Uterus (tissue), 4 donors: ENCODE measurements around the gene TOGARAM2. TPM values are rescaled to one million over a fixed set of nuclear protein-coding genes. Genes with fewer than 3 reads are reported as not detected.

Source experiments
- DNase-seq, 2 donors: peaks; one replicate each; pipeline ENCODE4 v3.0.0-alpha.2; 2019 to 2020
- H3K27ac ChIP-seq, 2 donors: fragments of 200-600 bp; sonication (generic); 1 replicate in 1 of 2; 2 replicates in 1 of 2; pipeline ENCODE4 v1.5.1; 2016 to 2018
- H3K27me3 ChIP-seq, 2 donors: fragments of 200-600 bp; sonication (generic); one replicate each; pipeline ENCODE4 v1.5.1; 2018 to 2019; ENCODE audit warnings: control low read depth in 1 of 2
- H3K36me3 ChIP-seq, 2 donors: fragments of 200-600 bp; sonication (generic); one replicate each; pipeline ENCODE4 v1.5.1; 2019; ENCODE audit warnings: control low read depth in 1 of 2
- H3K4me1 ChIP-seq, 2 donors: fragments of 200-600 bp; sonication (generic); one replicate each; pipeline ENCODE4 v1.5.1; 2018 to 2019; ENCODE audit warnings: control low read depth in 1 of 2
- H3K4me3 ChIP-seq, 2 donors: fragments of 200-600 bp; sonication (generic); 1 replicate in 1 of 2; 2 replicates in 1 of 2; pipeline ENCODE4 v1.5.1; 2018 to 2019; ENCODE audit warnings: mild to moderate bottlenecking in 1 of 2
- H3K9me3 ChIP-seq, 2 donors: fragments of 200-600 bp; sonication (generic); one replicate each; pipeline ENCODE4 v1.5.1; 2019; ENCODE audit warnings: control low read depth in 1 of 2
- CTCF ChIP-seq, 4 experiments: fragments of 200-600 bp in 2 of 4; fragments of 450-650 bp in 2 of 4; sonication (generic) in 2 of 4; IDR thresholded peaks; one replicate each; pipeline ENCODE4 v1.5.1; 2016 to 2019; ENCODE audit warnings: antibody characterized with exemption in 4 of 4, mild to moderate bottlenecking in 2 of 4, moderate library complexity in 1 of 4
- POLR2A ChIP-seq, 2 donors: fragments of 450-650 bp; IDR thresholded peaks; one replicate each; pipeline ENCODE4 v1.6.1; 2016; ENCODE audit warnings: antibody characterized with exemption in 2 of 2, mild to moderate bottlenecking in 1 of 2, moderate library complexity in 1 of 2
- intact Hi-C: fragments of 100-400 bp; cut with DNase I; formaldehyde crosslinking; loops from one replicate; pipeline ENCODE4 v1.15.1; 2023; ENCODE audit warnings: low total_unique reads
- total RNA-seq, 4 donors: library from RNA; depleted of rRNA in 3 of 4; stranded (reverse); fragments of >200 nt in 3 of 4; gene quantifications; one replicate each; pipeline versions ENCODE4 v1.1.0 to v1.2.4, GENCODE V29; 2014 to 2023
- donor health status: DM: yes; HTN: yes; CAD: no.

The TOGARAM2 gene
- total RNA-seq, 4 donors from 2014 or later, result 0.61 to 1.5 TPM; not detected in 2

- TF ChIP-seq CTCF (IDR thresholded peaks at IDR 0.05) (no peak), POLR2A (IDR thresholded peaks at IDR 0.05) (no peak)
- H3K36me3 ChIP-seq, result no peaks in the 10 kb centered on the region
Measured at GRCh38 chr2:29073933-29074332, 92.8 kb downstream of the TOGARAM2 start.

GRCh38 chr2:29074411-29074810 is 93.3 kb downstream of the TOGARAM2 start, which contains the start of gene PCARE:
Gene PCARE, minus strand, starts transcription at chr2:29074523. Its CDS starts 262 bp downstream, at chr2:29074261.
- TF ChIP-seq CTCF (IDR thresholded peaks at IDR 0.05) (no peak), POLR2A (IDR thresholded peaks at IDR 0.05) (no peak)
- Histone ChIP-seq H3K27ac (no peak within 1 kb of the TSS), H3K4me3 (no peak within 1 kb of the TSS), H3K9me3 (no peaks in the 10 kb centered on the region), H3K4me1 (no peaks in the 10 kb centered on the region), H3K27me3 (no peaks in the 10 kb centered on the region), H3K36me3 (no peaks in the 10 kb centered on the region)
- DNase-seq, result no peak
- intact Hi-C loops, result no loop called here

More at GRCh38 chr2:29073933-29074332, 92.8 kb downstream of the TOGARAM2 start:
- Histone ChIP-seq H3K9me3 (no peaks in the 10 kb centered on the region), H3K4me3 (no peak overlapping the region), H3K4me1 (no peaks in the 10 kb centered on the region), H3K27me3 (no peaks in the 10 kb centered on the region), H3K27ac (no peak overlapping the region)
- DNase-seq, result no peak
- intact Hi-C loops, result no loop called here

GRCh38 chr2:29075894-29076705 is 95.0 kb downstream of the TOGARAM2 start:
- no peak overlapping the region for H3K27ac ChIP-seq
- TF ChIP-seq CTCF (IDR thresholded peaks at IDR 0.05) (no peak), POLR2A (IDR thresholded peaks at IDR 0.05) (no peak)
- H3K4me1 ChIP-seq, result no peaks in the 10 kb centered on the region
- no peak for DNase-seq
- no peaks in the 10 kb centered on the region for H3K27me3 ChIP-seq
- no peak overlapping the region for H3K4me3 ChIP-seq
- intact Hi-C loops, result no loop called here
- no peaks in the 10 kb centered on the region for H3K36me3 ChIP-seq
- no peaks in the 10 kb centered on the region for H3K9me3 ChIP-seq

GRCh38 chr2:29079887-29080286 is 98.8 kb downstream of the TOGARAM2 start:
- no peaks in the 10 kb centered on the region for H3K9me3 ChIP-seq
- no peak overlapping the region for H3K27ac ChIP-seq
- H3K36me3 ChIP-seq, result no peaks in the 10 kb centered on the region
- no peak for DNase-seq
- H3K4me3 ChIP-seq, result no peak overlapping the region
- H3K4me1 ChIP-seq, result no peaks in the 10 kb centered on the region
- TF ChIP-seq POLR2A (IDR thresholded peaks at IDR 0.05) (no peak), CTCF (IDR thresholded peaks at IDR 0.05) (no peak)
- H3K27me3 ChIP-seq, result no peaks in the 10 kb centered on the region
- intact Hi-C loops, result loop anchor here (2.0 kb wide), 1 partner anchor 71 kb away; no protein-coding TSS in a partner anchor
